Brain microvascular endothelial cell (primary cell): Measurements from ENCODE around the gene SEC31A.

Experiments used
- DNase-seq: peaks from one replicate; pipeline ENCODE4 v3.0.0-alpha.2; 2020
- H3K27ac ChIP-seq: fragments of 250-450 bp; sonication (Bioruptor Pico); 2 replicates; pipeline ENCODE4 v1.5.1; 2020; ENCODE audit warnings: mild to moderate bottlenecking, moderate library complexity
- H3K27me3 ChIP-seq: fragments of 250-450 bp; sonication (Bioruptor Pico); replicated peaks from 2 replicates; pipeline ENCODE4 v1.5.1; 2020; ENCODE audit warnings: mild to moderate bottlenecking
- H3K36me3 ChIP-seq: fragments of 250-450 bp; sonication (Bioruptor Pico); replicated peaks from 2 replicates; pipeline ENCODE4 v1.5.1; 2020; ENCODE audit warnings: mild to moderate bottlenecking
- H3K4me3 ChIP-seq: 2 replicates; pipeline ENCODE4 v1.5.1; 2011; ENCODE audit warnings: low read depth, mild to moderate bottlenecking, control low read depth, low read length, moderate library complexity
- CTCF ChIP-seq: IDR thresholded peaks from 2 replicates; pipeline ENCODE4 v1.5.1; 2011; ENCODE audit warnings: low read depth, mild to moderate bottlenecking, moderate library complexity, low read length, control low read depth, inconsistent platforms; ENCODE audit errors: missing control alignments
- in situ Hi-C: cut with HindIII; loops from 2 replicates; pipeline ENCODE4 v1.10.0; 2017; ENCODE audit warnings: low sequenced_read_pairs, low pct_ligation_motif_present

The SEC31A gene

GRCh38 chr4:82780170-82780751 lies 110.7 kb downstream of the SEC31A start:
- no peak overlapping the region for H3K4me3 ChIP-seq
- TF ChIP-seq CTCF: no peak
- H3K27me3 ChIP-seq: no peaks in the 10 kb centered on the region
- no peak for DNase-seq
- in situ Hi-C loops: no loop called here
- no peaks in the 10 kb centered on the region for H3K36me3 ChIP-seq
- H3K27ac ChIP-seq: no peak overlapping the region

GRCh38 chr4:82779032-82779431 lies 111.9 kb downstream of the SEC31A start:
- no peak for TF ChIP-seq CTCF
- H3K36me3 ChIP-seq: no peaks in the 10 kb centered on the region
- H3K4me3 ChIP-seq: no peak overlapping the region
- in situ Hi-C loops: no loop called here
- no peaks in the 10 kb centered on the region for H3K27me3 ChIP-seq
- DNase-seq: no peak
- no peak overlapping the region for H3K27ac ChIP-seq

GRCh38 chr4:82777857-82778525 lies 113.0 kb downstream of the SEC31A start:
- Histone ChIP-seq H3K4me3 (no peak overlapping the region), H3K36me3 (no peaks in the 10 kb centered on the region), H3K27ac (no peak overlapping the region), H3K27me3 (no peaks in the 10 kb centered on the region)
- in situ Hi-C loops: no loop called here
- no peak for DNase-seq
- no peak for TF ChIP-seq CTCF

GRCh38 chr4:82776925-82777542 lies 113.9 kb downstream of the SEC31A start:
- DNase-seq: peak; percentile 81
- TF ChIP-seq CTCF: no peak
- peak overlapping the region; percentile 59 for H3K27ac ChIP-seq
- no peaks in the 10 kb centered on the region for H3K36me3 ChIP-seq
- H3K27me3 ChIP-seq: no peaks in the 10 kb centered on the region
- in situ Hi-C loops: no loop called here
- no peak overlapping the region for H3K4me3 ChIP-seq

GRCh38 chr4:82775243-82775642 lies 115.7 kb downstream of the SEC31A start:
- Histone ChIP-seq H3K36me3 (no peaks in the 10 kb centered on the region), H3K4me3 (no peak overlapping the region), H3K27ac (no peak overlapping the region), H3K27me3 (no peaks in the 10 kb centered on the region)
- DNase-seq: no peak
- no peak for TF ChIP-seq CTCF
- in situ Hi-C loops: no loop called here
